Peyer's patch (tissue), 4 donors: ENCODE measurements around the gene APOBEC3F. TPM values are rescaled to one million over a fixed set of nuclear protein-coding genes. Genes with fewer than 3 reads are reported as not detected.
"Not testable (repeated sequence)": the region's sequence is repeated elsewhere in the genome, so short reads cannot be mapped to it uniquely, and the experiment has no call there.

Source experiments
- DNase-seq, 3 donors: peaks; one replicate each; pipeline ENCODE4 v3.0.0-alpha.2; 2017 to 2019
- H3K27ac ChIP-seq, 4 donors: fragments of 200-600 bp; sonication (generic); one replicate each; pipeline ENCODE4 v1.5.1; 2016 to 2019
- H3K27me3 ChIP-seq, 2 donors: fragments of 200-600 bp; sonication (generic); one replicate each; pipeline ENCODE4 v1.5.1; 2019
- H3K36me3 ChIP-seq, 3 donors: fragments of 200-600 bp; sonication (generic); one replicate each; pipeline ENCODE4 v1.5.1; 2016 to 2019
- H3K4me1 ChIP-seq, 4 donors: fragments of 200-600 bp; sonication (generic); one replicate each; pipeline ENCODE4 v1.5.1; 2016 to 2019
- H3K4me3 ChIP-seq, 4 donors: fragments of 200-600 bp; sonication (generic); 1 replicate in 3 of 4; 2 replicates in 1 of 4; pipeline ENCODE4 v1.5.1; 2016 to 2019; ENCODE audit warnings: mild to moderate bottlenecking in 1 of 4
- H3K9me3 ChIP-seq, 4 donors: fragments of 200-600 bp; sonication (generic); one replicate each; pipeline ENCODE4 v1.5.1; 2016 to 2019; ENCODE audit warnings: mild to moderate bottlenecking in 1 of 4
- POLR2A ChIP-seq, 2 donors: fragments of 450-650 bp; IDR thresholded peaks; one replicate each; pipeline ENCODE4 v1.5.1; 2017; ENCODE audit warnings: antibody characterized with exemption in 2 of 2, mild to moderate bottlenecking in 2 of 2, moderate library complexity in 2 of 2
- total RNA-seq, 4 donors: library from RNA; depleted of rRNA; stranded (reverse); fragments of >200 nt; gene quantifications; one replicate each; pipeline ENCODE4 v1.1.0, GENCODE V29; 2016
- TF ChIP-seq, protein P1 (sequence below), 6 experiments: fragments of 450-650 bp in 4 of 6; fragments of 200-600 bp in 2 of 6; sonication (generic) in 1 of 6; IDR thresholded peaks; one replicate each; pipeline ENCODE4 v1.5.1; 2017 to 2019; ENCODE audit warnings: antibody characterized with exemption in 6 of 6, mild to moderate bottlenecking in 3 of 6, moderate library complexity in 1 of 6

The APOBEC3F gene
- total RNA-seq, result 1 to 10 TPM in 3 of 4 donors, under 1 TPM in 1; 0.70 to 8.3 (median 1.6) TPM

DNA sequence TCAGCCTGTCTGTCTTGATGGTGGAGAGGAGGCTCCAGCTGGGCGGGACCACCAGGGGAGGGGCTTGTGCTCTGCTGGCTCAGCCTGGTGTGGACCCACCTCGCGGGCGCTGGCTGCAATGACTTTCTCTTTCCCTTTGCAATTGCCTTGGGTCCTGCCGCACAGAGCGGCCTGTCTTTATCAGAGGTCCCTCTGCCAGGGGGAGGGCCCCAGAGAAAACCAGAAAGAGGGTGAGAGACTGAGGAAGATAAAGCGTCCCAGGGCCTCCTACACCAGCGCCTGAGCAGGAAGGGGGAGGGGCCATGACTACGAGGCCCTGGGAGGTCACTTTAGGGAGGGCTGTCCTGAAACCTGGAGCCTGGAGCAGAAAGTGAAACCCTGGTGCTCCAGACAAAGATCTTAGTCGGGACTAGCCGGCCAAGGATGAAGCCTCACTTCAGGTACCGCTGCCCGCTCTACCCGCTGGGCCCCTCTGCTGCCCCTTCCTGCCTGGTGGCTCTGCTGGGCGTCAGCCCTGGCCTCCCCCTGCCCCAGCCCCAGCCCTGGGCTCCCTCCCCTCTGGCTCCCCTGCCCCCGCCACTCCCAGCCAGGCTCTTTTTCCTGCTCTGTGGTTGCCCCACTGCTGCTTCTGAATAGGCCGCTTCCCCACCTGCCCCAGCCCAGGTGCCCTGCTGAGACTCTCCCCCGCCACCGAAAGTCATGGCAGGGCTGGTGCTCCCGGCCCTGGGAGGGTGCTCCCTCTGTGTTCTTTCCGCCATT lies at the start of gene APOBEC3F:
APOBEC3F (plus strand) TSS at position 327 of the 759 bp plus-strand sequence; CDS start at position 424, 97 bp downstream.
- Histone ChIP-seq H3K27ac (peak within 1 kb of the TSS; percentile 84 to 92 (median 90)), H3K4me1 (peaks cover 0 to 16% (median 9%) of the 10 kb centered on the region in 4 donors), H3K4me3 (peak within 1 kb of the TSS; percentile 53 to 72 (median 60))
- DNase-seq, result peak; percentile 63 to 84 (median 66)
- H3K9me3 ChIP-seq, H3K27me3 ChIP-seq, H3K36me3 ChIP-seq: not testable (repeated sequence)
- peak in 1 of 2 donors; percentile 59 for TF ChIP-seq POLR2A (IDR thresholded peaks at IDR 0.05)

DNA sequence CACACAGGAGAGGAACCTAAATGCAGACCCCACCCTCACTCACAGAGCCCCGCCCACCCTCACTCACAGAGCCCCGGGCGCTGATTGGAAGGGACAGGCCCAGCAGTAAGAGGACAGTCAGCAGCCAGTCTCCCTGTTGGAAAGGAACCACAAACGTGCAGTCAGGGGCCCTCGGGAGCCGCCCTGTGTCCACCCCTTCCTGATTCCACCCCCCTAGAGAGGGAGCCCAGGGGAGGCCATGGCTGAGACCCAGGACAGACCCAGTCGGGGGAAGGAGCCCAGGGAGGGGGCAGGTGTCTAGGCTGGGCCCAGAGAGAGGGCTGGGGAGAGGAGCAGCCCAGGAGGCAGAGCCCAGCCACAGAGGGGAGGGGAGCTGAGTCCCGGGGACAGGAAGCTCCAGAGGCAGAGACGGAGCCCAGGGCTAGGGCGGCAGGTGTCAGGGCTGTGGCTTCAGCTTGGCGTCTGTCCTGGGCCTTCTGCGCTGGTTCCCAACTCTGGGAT lies 47.7 kb upstream of the APOBEC3F start:
- H3K36me3 ChIP-seq, H3K9me3 ChIP-seq, H3K4me1 ChIP-seq, H3K27ac ChIP-seq, H3K4me3 ChIP-seq, DNase-seq, H3K27me3 ChIP-seq: not testable (repeated sequence)

DNA sequence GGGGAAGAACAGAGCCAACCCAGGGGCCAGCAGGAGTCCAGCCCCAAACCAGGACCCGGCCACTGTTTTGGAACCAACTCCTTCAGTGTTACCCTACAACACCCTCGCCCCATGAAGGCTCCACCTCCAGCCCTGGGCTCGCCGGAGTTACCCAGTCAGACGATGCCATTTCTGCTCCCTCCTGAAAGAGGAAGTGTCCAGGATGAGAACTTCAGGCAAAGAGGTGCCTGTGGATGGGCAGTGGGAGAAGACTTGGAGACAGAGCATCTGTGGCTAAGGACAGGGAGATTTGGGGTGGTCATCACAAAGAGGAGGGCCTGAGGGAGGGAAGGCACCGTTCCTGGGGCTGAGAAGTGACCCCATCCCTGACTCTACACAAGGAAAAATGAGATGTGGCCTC lies 44.6 kb upstream of the APOBEC3F start:
- Histone ChIP-seq H3K27me3 (no peaks in the 10 kb centered on the region), H3K4me1 (no peaks in the 10 kb centered on the region), H3K9me3 (peaks cover 0 to 5% (median 0%) of the 10 kb centered on the region in 4 donors), H3K4me3 (no peak overlapping the region), H3K27ac (no peak overlapping the region), H3K36me3 (no peaks in the 10 kb centered on the region)
- DNase-seq, result no peak
- no peak for TF ChIP-seq POLR2A (IDR thresholded peaks at IDR 0.05)
- TF ChIP-seq, protein P1, sequence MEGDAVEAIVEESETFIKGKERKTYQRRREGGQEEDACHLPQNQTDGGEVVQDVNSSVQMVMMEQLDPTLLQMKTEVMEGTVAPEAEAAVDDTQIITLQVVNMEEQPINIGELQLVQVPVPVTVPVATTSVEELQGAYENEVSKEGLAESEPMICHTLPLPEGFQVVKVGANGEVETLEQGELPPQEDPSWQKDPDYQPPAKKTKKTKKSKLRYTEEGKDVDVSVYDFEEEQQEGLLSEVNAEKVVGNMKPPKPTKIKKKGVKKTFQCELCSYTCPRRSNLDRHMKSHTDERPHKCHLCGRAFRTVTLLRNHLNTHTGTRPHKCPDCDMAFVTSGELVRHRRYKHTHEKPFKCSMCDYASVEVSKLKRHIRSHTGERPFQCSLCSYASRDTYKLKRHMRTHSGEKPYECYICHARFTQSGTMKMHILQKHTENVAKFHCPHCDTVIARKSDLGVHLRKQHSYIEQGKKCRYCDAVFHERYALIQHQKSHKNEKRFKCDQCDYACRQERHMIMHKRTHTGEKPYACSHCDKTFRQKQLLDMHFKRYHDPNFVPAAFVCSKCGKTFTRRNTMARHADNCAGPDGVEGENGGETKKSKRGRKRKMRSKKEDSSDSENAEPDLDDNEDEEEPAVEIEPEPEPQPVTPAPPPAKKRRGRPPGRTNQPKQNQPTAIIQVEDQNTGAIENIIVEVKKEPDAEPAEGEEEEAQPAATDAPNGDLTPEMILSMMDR (IDR thresholded peaks at IDR 0.05), result no peak

DNA sequence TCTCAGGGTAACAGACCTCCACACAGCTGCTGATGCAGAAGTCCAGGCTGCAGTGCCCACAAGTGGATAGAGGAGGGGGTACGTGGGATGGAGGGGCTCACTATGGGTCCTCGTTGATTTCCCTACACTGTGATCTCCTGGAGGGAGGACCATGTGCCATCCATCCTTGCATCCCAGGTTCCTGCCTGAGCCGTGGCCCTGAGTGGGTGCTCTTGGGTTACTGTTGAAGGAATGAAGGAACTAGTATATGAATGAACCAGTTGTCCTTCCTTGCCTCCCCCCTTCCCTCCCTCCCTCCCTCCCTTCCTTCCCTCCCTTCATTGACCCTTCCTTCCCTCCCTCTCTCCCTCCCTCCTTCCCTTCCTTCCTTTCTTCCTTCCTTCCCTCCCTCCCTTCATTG lies 43.1 kb upstream of the APOBEC3F start:
- Histone ChIP-seq H3K27me3 (no peaks in the 10 kb centered on the region), H3K36me3 (no peaks in the 10 kb centered on the region), H3K9me3 (peaks cover 0 to 5% (median 0%) of the 10 kb centered on the region in 4 donors), H3K4me1 (no peaks in the 10 kb centered on the region), H3K27ac (no peak overlapping the region), H3K4me3 (no peak overlapping the region)
- no peak for DNase-seq
- TF ChIP-seq, protein P1 (IDR thresholded peaks at IDR 0.05), result no peak
- no peak for TF ChIP-seq POLR2A (IDR thresholded peaks at IDR 0.05)

DNA sequence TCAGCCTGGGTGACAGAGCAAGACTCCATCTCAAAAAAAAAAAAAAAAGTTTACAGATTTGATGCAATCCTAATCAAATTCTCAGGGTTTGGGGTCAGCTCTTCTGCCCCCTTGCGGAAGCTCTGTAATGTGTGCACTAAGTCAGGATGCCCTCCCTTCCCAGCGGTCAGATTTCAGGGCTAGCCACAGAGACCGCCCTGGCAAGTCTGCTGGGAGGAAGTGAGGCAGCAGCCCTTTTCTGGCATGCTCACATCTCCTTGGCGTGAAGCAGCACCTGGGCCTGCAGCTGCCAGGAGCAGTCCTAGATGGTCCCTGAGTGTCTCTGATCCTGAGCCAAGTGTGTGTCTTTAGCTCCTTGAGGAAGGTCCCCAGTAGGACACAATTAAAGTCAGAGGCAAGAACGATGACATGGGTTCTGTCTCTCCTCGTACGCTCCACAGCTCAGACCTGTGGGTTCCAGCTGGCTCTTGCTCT lies 37.5 kb upstream of the APOBEC3F start:
- DNase-seq, result peak; percentile 63 to 91 (median 79)
- Histone ChIP-seq H3K27me3 (no peaks in the 10 kb centered on the region), H3K36me3 (no peaks in the 10 kb centered on the region), H3K27ac (no peak overlapping the region), H3K4me3 (no peak overlapping the region), H3K9me3 (peaks cover 0 to 2% (median 0%) of the 10 kb centered on the region in 4 donors), H3K4me1 (no peaks in the 10 kb centered on the region)
- TF ChIP-seq, protein P1 (IDR thresholded peaks at IDR 0.05), result peak; percentile 51 to 73 (median 71)
- no peak for TF ChIP-seq POLR2A (IDR thresholded peaks at IDR 0.05)

DNA sequence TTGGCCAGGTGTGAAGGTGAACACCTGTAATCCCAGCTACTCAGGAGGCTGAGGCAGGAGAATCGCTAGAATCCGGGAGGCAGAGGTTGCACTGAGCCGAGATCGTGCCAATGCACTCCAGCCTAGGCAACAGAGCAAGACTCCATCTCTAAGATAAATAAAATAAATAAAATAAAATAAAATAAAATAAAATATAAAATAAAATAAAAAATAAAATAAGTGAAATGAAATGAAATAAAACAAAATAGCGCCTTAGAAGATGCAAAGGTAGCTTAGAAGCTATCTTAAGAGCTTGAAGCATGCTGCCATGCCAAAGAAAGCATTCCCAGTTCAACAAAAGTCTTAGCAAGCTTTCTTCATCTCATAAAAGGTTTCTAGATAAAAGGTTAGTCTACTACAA lies 33.5 kb upstream of the APOBEC3F start:
- DNase-seq, result no peak
- Histone ChIP-seq H3K4me3 (no peak overlapping the region), H3K36me3 (no peaks in the 10 kb centered on the region), H3K27ac (no peak overlapping the region), H3K4me1 (no peaks in the 10 kb centered on the region), H3K9me3 (no peaks in the 10 kb centered on the region), H3K27me3 (no peaks in the 10 kb centered on the region)
- TF ChIP-seq POLR2A (IDR thresholded peaks at IDR 0.05), result no peak
- TF ChIP-seq, protein P1 (IDR thresholded peaks at IDR 0.05), result no peak

DNA sequence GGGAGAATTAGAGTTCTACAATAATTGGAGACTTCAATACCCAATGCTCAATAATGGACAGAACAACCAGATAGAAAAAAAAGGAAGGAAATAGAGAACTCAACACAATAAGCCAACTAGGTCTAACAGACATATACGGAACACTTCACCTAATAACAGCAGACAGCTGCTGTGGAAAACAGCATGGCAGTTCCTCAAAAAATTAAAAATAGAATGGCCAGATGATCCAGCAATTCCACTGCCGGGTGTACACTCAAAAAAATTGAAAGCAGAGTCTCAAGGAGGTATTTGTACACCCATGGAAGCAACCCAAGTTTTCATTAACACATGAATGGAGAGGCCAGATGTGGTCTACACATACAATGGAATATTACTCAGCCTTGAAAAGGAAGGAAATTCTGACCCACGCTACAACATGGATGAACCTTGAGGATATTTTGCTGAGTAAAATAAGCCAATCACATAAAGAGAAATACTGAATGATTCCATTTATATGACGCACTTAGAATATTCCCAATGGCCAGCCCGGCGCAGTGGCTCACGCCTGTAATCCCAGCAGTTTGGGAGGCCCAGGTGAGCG lies 32.3 kb upstream of the APOBEC3F start:
- not testable (repeated sequence) for H3K27ac ChIP-seq, DNase-seq

More for the DNA sequence above, 32.3 kb upstream of the APOBEC3F start:
- H3K4me1 ChIP-seq, H3K27me3 ChIP-seq, H3K36me3 ChIP-seq, H3K4me3 ChIP-seq, H3K9me3 ChIP-seq: not testable (repeated sequence)
